Vagina (tissue), 2 donors: ENCODE results near the gene SCYL3.

Source experiments
- CTCF ChIP-seq, 3 experiments: fragments of 450-650 bp in 2 of 3; fragments of 200-600 bp in 1 of 3; sonication (generic) in 1 of 3; IDR thresholded peaks; one replicate each; pipeline ENCODE4 v1.5.1; 2017 to 2019; ENCODE audit warnings: antibody characterized with exemption in 3 of 3, mild to moderate bottlenecking in 2 of 3, moderate library complexity in 2 of 3
- POLR2A ChIP-seq, 2 donors: fragments of 450-650 bp; IDR thresholded peaks; one replicate each; pipeline ENCODE4 v1.6.1; 2017; ENCODE audit warnings: antibody characterized with exemption in 2 of 2, mild to moderate bottlenecking in 2 of 2, moderate library complexity in 2 of 2
- POLR2AphosphoS5 ChIP-seq, 2 donors: sonication (generic); formaldehyde crosslinking; IDR thresholded peaks; one replicate each; pipeline ENCODE4 v1.9.0; 2017; ENCODE audit warnings: antibody characterized with exemption in 2 of 2, mild to moderate bottlenecking in 2 of 2, low read depth in 1 of 2; ENCODE audit not compliant: insufficient read depth in 1 of 2

- no peak for TF ChIP-seq POLR2A (IDR thresholded peaks at IDR 0.05)
- no peak for TF ChIP-seq CTCF (IDR thresholded peaks at IDR 0.05)
- TF ChIP-seq POLR2AphosphoS5 (IDR thresholded peaks at IDR 0.05; ENCODE audit: insufficient read depth in 1 of 2, low read depth in 1 of 2) = no peak
Observed at GRCh38 chr1:169931795-169932231, 38.1 kb upstream of the SCYL3 start.
